Germinal center (tissue), 1 donor: ENCODE measurements around the gene ADGRA1.
"Not testable (repeated sequence)": the region's sequence is repeated elsewhere in the genome, so short reads cannot be mapped to it uniquely, and the experiment has no call there.

Experiments
- DNase-seq: peaks from one replicate; pipeline ENCODE4 v3.0.0; 2012; ENCODE audit warnings: mixed read lengths, low spot score

The ADGRA1 gene

GRCh38 chr10:133143546-133143945 lies 55.8 kb downstream of the ADGRA1 start:
- no peak for DNase-seq

DNA sequence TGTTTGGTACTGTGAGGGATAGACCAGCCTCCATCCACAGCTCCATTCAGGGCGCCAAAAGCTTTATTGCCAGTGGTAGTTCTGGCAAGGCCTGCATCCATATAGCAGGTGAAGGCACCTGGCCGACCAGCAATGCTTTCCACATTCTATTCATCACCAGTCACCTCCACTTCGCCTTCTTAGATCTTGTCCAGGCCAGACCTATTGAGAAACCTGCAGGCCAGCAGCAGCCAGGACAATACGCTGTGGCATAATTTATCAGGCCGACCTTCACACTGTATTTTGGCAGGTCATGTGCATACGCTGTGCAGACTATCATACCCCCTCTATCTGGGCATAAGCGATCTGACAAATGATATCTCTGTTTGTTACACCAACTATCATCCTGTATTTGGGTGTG lies 57.0 kb downstream of the ADGRA1 start:
- DNase-seq, result no peak

GRCh38 chr10:133150226-133150625 lies 62.5 kb downstream of the ADGRA1 start:
- no peak for DNase-seq

DNA sequence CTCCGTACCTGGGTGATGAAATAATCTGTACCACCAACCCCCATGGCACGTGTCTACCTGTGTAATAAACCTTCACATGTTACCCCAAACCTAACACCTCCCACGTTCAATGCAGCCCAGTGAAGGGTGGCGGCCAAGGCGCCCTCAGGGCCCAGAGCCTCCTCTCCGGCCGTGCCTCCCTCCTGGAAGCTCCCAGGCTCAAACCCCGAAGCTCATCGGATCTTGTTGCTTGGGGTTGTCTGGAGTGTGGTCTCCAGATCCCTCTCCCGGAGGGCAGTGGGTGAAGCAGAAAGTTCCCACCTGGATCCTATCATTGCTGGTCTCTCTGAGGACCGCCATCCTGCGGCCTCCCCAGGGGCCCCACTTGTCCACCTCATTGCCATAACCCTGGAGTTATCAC lies 62.9 kb downstream of the ADGRA1 start:
- no peak for DNase-seq

DNA sequence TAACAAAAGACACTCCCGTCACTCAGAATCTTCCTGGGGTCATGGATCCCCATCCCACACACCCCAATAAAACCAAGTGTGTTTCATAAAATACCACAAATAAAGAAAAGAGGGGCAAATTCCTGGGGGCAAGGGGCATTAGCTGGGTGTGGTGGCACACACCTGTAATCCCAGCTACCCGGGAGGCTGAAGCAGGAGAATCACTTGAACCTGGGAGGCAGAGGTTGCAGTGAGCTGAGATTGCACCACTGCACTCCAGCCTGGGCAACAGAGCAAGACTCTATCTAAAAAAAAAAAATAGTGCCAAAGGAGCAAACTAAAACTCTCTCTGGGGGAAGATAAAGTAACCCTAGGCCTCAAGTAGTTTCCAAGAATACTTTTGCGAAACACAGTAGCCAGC lies 63.3 kb downstream of the ADGRA1 start:
- DNase-seq, result not testable (repeated sequence)

- no peak for DNase-seq
These were observed 63.8 kb downstream of the ADGRA1 start for GRCh38 chr10:133151543-133151972.

DNA sequence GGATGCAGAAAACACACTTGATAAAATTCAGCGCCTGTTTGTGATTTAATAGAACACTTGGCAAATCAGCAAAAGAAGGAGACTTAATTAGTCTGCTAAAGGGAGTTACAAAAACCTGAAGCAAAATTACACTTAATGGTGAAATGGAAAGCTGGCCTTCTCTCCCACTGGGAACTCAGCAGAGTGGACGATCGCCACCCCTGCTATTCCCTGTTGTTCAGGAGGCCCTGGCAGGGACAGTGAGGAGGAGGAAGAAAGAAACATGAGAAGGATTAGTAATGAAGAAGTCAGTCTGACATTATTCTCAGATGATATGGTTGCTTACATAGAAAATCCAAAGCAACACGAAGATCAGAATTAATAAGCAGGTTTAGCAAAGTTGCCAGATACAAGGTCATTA lies 66.7 kb downstream of the ADGRA1 start:
- DNase-seq, result no peak

DNA sequence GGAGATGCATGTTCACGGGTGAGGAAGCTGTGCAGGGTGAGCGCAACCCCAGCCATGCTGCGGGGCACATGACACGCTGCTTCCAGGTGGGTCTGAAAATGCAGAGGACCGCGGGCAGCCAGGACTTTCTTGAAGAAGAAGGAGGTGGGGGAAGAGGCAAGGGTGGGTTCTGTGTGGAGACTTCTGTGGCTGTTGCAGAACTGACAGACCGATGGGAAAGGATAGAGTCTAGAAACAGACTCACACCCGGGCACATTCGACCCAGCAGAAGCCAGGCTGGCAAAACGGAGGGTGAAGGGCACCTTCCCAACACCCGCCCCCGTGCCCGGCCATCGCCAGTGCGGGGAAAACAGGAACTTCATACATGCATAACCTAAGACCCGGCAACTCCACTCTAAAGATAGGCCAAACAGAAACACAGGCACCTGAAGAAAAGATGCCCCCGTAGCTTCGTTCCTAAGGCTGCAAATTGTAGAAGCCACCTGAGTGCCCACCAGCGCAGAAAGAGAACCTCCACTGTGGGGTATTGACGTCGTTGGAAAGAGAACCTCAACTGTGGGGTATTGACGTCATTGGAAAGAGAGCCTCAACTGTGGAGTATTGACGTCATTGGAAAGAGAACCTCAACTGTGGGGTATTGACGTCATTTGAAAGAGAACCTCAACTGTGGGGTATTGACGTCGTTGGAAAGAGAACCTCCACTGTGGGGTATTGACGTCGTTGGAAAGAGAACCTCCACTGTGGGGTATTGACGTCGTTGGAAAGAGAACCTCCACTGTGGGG lies 67.5 kb downstream of the ADGRA1 start:
- no peak for DNase-seq

- no peak for DNase-seq
These were observed 69.2 kb downstream of the ADGRA1 start for GRCh38 chr10:133156674-133157579.

DNA sequence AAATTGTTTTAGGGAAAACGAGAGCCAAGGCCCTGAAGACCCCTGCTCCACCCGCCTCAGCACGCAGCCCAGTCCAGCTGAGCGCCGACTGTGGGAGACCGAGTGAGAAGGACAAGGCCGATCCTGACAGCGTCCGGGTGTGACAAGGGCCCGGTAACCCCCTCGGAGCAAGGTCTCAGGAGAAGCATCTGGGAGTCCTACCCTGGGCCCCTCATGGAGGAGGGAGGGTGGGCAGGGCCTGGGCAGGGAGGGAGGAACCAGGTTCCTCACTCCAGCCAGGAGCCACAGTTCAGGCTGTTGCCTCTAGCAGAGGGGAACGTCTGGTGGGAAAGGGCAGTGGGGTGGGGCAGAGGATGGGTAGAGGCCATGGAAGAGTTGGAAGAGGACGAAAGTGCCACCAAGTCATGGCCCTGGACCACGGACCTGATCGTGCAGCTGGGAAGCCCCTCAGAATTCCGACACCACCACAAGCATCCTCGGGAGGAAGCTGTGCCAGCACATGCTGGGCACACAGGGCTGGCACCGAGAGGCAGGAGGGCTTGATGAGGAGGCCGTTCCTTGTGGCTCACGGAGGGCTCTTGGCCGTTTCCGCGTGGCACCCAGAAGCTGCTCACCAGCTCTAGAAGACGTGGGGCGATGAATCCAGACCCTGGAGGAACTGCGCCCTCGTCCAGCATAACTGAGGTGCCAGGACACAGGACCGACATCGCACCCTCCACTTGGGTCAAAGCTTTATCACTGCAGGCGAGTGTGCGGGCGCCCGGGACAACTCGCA lies 70.1 kb downstream of the ADGRA1 start:
- DNase-seq, result no peak

DNA sequence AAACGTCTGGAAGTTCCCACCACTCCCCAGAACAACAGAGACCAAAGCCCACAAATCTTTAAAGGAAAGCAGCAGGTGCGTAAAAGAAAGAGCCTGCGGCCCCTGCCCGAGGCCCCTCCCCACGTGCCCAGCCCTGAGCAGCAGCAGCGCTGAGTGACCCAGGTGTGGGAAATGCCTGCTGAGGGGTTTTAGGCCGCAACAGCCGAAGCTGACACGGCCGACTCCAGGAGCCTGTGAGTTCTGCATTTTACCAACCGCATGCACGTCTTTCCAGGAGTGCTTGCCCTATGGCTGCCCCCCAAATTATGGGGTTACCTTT lies 70.7 kb downstream of the ADGRA1 start:
- no peak for DNase-seq

DNA sequence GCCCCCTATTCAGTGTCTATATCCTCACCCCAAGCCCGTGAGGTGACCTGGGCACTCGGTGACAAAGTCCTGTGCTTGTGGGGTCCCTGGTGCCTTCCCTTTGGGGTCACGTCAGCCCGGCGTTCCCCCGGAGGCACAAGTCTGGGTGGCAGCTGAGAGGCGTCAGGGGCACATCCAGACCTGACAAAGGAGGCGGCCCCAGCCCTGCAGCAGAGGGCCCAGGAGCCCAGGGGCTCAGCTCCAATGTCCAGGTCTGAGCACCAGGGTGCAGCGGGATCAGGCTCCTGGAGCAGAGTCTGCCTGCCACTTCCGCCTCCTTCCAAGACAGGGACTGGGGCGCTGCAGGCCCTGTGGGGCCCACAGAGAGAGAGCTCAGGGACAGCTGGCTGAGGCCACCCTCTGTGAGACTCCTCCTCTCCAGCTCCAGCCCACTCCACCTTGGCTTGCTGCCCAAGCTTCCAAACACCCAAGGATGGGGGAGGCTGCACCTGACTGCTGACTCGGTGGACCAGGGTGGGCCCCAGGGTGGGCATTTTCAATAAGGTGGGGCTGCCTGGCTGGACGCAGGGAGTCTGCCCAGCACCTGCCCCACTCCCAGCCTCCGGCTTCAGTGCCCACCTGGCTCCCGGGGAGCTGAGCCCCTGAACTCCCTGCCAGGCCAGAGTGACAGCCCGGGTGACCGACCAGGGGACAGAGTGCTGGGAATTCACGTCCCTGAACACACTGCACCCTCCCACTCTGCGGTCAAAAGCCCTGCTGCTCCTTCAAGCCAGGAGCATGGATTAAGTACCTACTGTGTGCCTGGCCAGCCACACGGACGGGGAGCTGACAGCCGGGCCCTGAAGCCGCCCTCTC lies 71.3 kb downstream of the ADGRA1 start:
- DNase-seq, result no peak

DNA sequence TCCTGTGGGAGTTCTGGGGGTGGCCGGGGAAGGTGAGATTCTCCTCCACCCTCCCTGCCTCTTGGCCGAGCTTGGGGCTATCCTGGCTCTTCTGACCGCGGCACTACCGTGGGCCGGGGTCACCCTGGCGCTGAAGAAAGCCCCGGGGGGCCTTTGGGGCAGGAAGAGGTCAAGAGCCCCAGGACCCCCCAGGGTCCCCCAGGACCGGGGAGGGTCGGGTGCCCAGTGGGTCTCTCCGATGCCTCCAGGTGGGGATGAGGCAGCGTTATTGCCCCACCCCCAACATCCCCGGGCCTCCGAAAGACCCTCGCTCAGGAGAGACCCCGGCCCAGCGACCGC lies 71.9 kb downstream of the ADGRA1 start:
- no peak for DNase-seq

- peak; percentile 29 for DNase-seq
These were observed 72.5 kb downstream of the ADGRA1 start, which contains the start of gene KNDC1 for GRCh38 chr10:133159950-133160825. TSS of gene KNDC1 (plus strand) at chr10:133160219. CDS start at chr10:133160468, 249 bp downstream.

- DNase-seq, result no peak
These were observed 73.2 kb downstream of the ADGRA1 start for GRCh38 chr10:133160826-133161471.

- DNase-seq, result no peak
These were observed 73.9 kb downstream of the ADGRA1 start for GRCh38 chr10:133161486-133162109.

DNA sequence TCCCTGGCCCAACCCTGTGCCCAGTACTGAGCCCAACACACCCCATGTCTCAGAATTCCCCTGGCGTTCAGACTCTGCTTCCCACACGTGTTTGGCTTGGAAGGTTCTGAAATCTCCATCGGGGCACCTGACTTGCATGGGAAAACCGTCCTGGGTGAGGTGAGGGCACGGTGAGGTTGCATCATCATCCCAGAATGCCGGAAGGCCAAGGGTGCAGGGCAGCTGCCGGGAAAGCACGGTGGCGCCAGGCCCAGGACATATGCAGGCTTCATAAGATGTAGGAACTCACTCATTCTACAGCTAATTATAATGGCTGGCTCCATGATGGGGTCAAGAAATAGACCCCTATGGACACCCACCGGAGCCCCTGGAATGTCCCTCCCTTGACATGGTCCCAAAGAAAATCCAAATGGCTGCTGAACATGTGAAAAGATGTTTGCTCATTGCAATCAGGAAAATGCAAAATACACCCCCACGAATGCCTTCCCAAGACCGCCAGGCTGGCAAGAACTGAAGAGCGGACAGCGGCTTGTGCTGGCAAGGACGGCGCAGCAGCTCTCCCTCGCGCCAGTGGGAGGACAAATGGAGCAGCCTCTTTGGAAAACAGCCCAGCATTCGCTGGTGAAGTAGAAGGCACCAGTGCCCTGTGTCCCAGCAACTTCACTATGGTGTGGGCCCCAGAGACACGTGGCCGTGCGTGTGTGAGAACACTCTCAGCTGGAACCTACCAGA lies 74.6 kb downstream of the ADGRA1 start:
- no peak for DNase-seq

DNA sequence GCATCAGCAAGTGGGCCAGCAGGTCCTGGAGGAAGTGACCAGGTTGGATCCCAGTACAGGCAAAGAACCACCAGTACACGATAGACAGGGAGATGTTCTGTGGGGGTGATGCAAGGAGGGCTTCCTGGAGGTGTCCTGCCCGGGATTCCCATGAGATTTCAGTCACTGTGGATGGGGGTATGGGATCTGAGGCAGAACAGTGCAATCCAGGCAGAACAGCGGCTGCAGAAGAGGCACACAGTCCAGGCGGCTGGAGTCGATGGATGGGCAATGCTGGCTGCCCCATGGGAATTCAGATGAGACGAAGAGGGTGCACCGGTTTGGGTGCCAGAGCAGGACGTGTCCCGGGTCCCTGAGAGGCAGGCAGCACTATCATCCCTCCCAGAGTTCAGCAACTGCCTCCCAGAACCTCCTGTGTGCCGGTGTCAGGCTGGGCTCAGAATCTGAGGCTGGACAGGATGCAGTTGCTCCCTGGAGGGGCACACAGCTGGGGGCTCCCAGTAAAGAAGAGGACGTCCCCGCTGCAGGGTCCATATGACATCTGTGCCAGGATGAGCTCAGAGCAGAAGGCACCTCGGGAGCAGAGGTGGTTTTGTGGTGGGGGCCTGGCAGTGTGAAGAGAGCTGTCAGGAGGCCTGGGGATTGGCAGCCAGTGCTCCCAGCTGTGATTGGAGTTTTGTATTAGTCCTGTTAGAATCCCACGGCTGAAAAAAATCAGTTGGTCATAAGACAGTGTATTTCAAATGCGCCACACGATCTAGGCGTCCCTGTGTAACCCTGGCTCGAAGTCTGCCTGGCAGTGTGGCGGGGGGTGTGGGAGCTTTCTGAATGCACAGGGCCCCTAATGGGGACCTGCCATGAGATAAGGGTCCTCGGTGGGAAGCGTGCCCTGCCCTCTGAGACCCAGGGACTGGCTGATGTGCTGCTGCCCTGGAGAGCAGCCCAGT lies 75.5 kb downstream of the ADGRA1 start:
- DNase-seq, result no peak
